Liver (tissue), 9 donors: ENCODE results near the gene C1orf21. TPM values are rescaled to one million over a fixed set of nuclear protein-coding genes. Genes with fewer than 3 reads are reported as not detected.

Experiments used
- DNase-seq: peaks from one replicate; pipeline ENCODE4 v3.0.0-alpha.2; 2017; ENCODE audit warnings: low spot score
- H3K27ac ChIP-seq, 2 donors: one replicate each; pipeline ENCODE4 v1.7.0; 2013; ENCODE audit warnings: inconsistent platforms in 2 of 2, low read length in 2 of 2, control low read depth in 1 of 2, low read depth in 1 of 2, mild to moderate bottlenecking in 1 of 2
- H3K27me3 ChIP-seq, 4 donors: one replicate each; pipeline versions ENCODE4 v1.6.1 to v1.7.0; 2013; ENCODE audit warnings: low read length in 3 of 4, inconsistent platforms in 1 of 4, mild to moderate bottlenecking in 1 of 4, moderate library complexity in 1 of 4; ENCODE audit not compliant: control insufficient read depth in 4 of 4, insufficient read depth in 4 of 4
- H3K36me3 ChIP-seq, 4 donors: one replicate each; pipeline versions ENCODE4 v1.6.1 to v1.7.0; 2013; ENCODE audit warnings: low read length in 3 of 4, mild to moderate bottlenecking in 3 of 4, low read depth in 1 of 4, moderate library complexity in 1 of 4; ENCODE audit not compliant: control insufficient read depth in 4 of 4, insufficient read depth in 3 of 4
- H3K4me1 ChIP-seq, 4 donors: one replicate each; pipeline versions ENCODE4 v1.6.1 to v1.7.0; 2013; ENCODE audit warnings: low read length in 3 of 4, mild to moderate bottlenecking in 3 of 4, moderate library complexity in 1 of 4; ENCODE audit not compliant: control insufficient read depth in 4 of 4, insufficient read depth in 4 of 4
- H3K4me3 ChIP-seq, 3 donors: one replicate each; pipeline versions ENCODE4 v1.6.1 to v1.7.0; 2013; ENCODE audit warnings: low read length in 3 of 3, control low read depth in 1 of 3, low read depth in 1 of 3, mild to moderate bottlenecking in 1 of 3
- H3K9ac ChIP-seq, 2 donors: one replicate each; pipeline ENCODE4 v1.7.0; 2013; ENCODE audit warnings: low read length in 2 of 2, mild to moderate bottlenecking in 2 of 2, moderate library complexity in 2 of 2, control low read depth in 1 of 2, low read depth in 1 of 2
- H3K9me3 ChIP-seq, 4 donors: one replicate each; pipeline versions ENCODE4 v1.6.1 to v1.7.0; 2013; ENCODE audit warnings: low read length in 3 of 4; ENCODE audit not compliant: control insufficient read depth in 4 of 4
- ATF3 ChIP-seq: IDR thresholded peaks from 2 replicates; pipeline ENCODE4 v1.6.1; 2016; ENCODE audit warnings: antibody characterized with exemption
- CTCF ChIP-seq: fragments of 150-350 bp; IDR thresholded peaks from 2 replicates; pipeline ENCODE4 v1.5.1; 2017; ENCODE audit warnings: improper control_type of control experiment, low read depth, low read length; ENCODE audit not compliant: missing input control
- EGR1 ChIP-seq, 2 donors: IDR thresholded peaks; 2 replicates each; pipeline ENCODE4 v1.6.1; 2016 to 2018; ENCODE audit warnings: antibody characterized with exemption in 2 of 2, low read depth in 2 of 2
- FOXA1 ChIP-seq: IDR thresholded peaks from 2 replicates; pipeline ENCODE4 v1.6.1; 2016; ENCODE audit warnings: antibody characterized with exemption
- FOXA2 ChIP-seq: IDR thresholded peaks from 2 replicates; pipeline ENCODE4 v1.6.1; 2016; ENCODE audit warnings: antibody characterized with exemption
- GABPA ChIP-seq, 2 donors: IDR thresholded peaks in 1 of 2; conservative IDR thresholded peaks in 1 of 2; 2 replicates each; pipeline ENCODE4 v1.6.1; 2016; ENCODE audit warnings: antibody characterized with exemption in 2 of 2, mild to moderate bottlenecking in 1 of 2, moderate library complexity in 1 of 2
- HNF4A ChIP-seq, 2 donors: conservative IDR thresholded peaks; 2 replicates each; pipeline ENCODE4 v1.6.1; 2016; ENCODE audit warnings: antibody characterized with exemption in 2 of 2, mild to moderate bottlenecking in 2 of 2
- HNF4G ChIP-seq: IDR thresholded peaks from 2 replicates; pipeline ENCODE4 v1.6.1; 2016; ENCODE audit warnings: antibody characterized with exemption
- MAX ChIP-seq: IDR thresholded peaks from 2 replicates; pipeline ENCODE4 v1.6.1; 2016; ENCODE audit warnings: antibody characterized with exemption
- NR2F2 ChIP-seq: IDR thresholded peaks from 2 replicates; pipeline ENCODE4 v1.6.1; 2016; ENCODE audit warnings: antibody characterized with exemption
- RAD21 ChIP-seq, 2 donors: IDR thresholded peaks; 2 replicates each; pipeline ENCODE4 v1.6.1; 2016; ENCODE audit warnings: antibody characterized with exemption in 2 of 2, mild to moderate bottlenecking in 2 of 2
- RXRA ChIP-seq, 2 donors: IDR thresholded peaks; 2 replicates each; pipeline ENCODE4 v1.6.1; 2017 to 2018; ENCODE audit warnings: antibody characterized with exemption in 2 of 2, mild to moderate bottlenecking in 1 of 2
- SP1 ChIP-seq: IDR thresholded peaks from 2 replicates; pipeline ENCODE4 v1.6.1; 2018; ENCODE audit warnings: antibody characterized with exemption, mild to moderate bottlenecking
- TAF1 ChIP-seq: conservative IDR thresholded peaks from 2 replicates; pipeline ENCODE4 v1.6.1; 2016; ENCODE audit warnings: antibody characterized with exemption, mild to moderate bottlenecking
- ZBTB33 ChIP-seq: IDR thresholded peaks from 2 replicates; pipeline ENCODE4 v1.6.1; 2016; ENCODE audit warnings: antibody characterized with exemption
- WGBS: extraction: QIAGEN DNeasy Blood & Tissue Kit; methylation state at CpG from one replicate; pipeline ENCODE4 v1.1.7; 2013; 5-methylcytosine and 5-hydroxymethylcytosine counted together
- polyA plus RNA-seq, 2 donors: library from polyadenylated mRNA; stranded (reverse) in 1 of 2; unstranded in 1 of 2; fragments of 200-250 nt in 1 of 2; fragments of >200 nt in 1 of 2; fragmentation: Nextera tagmentation in 1 of 2; extraction: Ambion mirVana in 1 of 2; gene quantifications; one replicate each; pipeline versions ENCODE4 v1.2.1 to v1.2.3, GENCODE V29; 2013 to 2015
- total RNA-seq, 2 donors: library from RNA; depleted of rRNA; stranded (reverse); fragments of >200 nt; gene quantifications; one replicate each; pipeline ENCODE4 v1.2.3, GENCODE V29; 2014
- donor health status: healthy.
- donor health status: healthy.
- donor health status: healthy.
- donor health status: healthy.
- donor health status: healthy.

Gene C1orf21
- total and polyA plus RNA-seq, 4 donors, result 2.3 to 21.3 (median 13.4) TPM

GRCh38 chr1:184648856-184649201 is 262.0 kb downstream of the C1orf21 start (continued):
- TF ChIP-seq GABPA (IDR thresholded peaks at IDR 0.05 in 1 of 2, conservative IDR thresholded peaks at IDR 0.05 in 1 of 2) (no peak), FOXA2 (no peak)

GRCh38 chr1:184649451-184649888 is 262.6 kb downstream of the C1orf21 start:
- Histone ChIP-seq H3K36me3 (no peaks in the 10 kb centered on the region), H3K4me1 (no peaks in the 10 kb centered on the region), H3K27ac (no peak overlapping the region), H3K27me3 (no peaks in the 10 kb centered on the region), H3K9me3 (no peaks in the 10 kb centered on the region), H3K4me3 (no peak overlapping the region), H3K9ac (no peak overlapping the region)
- 88% methylated on average over 7 of the region's 7 CpGs for WGBS
- DNase-seq, result no peak
- no peak for TF ChIP-seq CTCF
- TF ChIP-seq ZBTB33, result no peak
- TF ChIP-seq EGR1 (IDR thresholded peaks at IDR 0.05; ENCODE audit: low read depth in 2 of 2), result no peak
- no peak for TF ChIP-seq TAF1
- TF ChIP-seq SP1, result no peak
- no peak for TF ChIP-seq HNF4A (conservative IDR thresholded peaks at IDR 0.05)
- TF ChIP-seq HNF4G, result no peak
- TF ChIP-seq GABPA (IDR thresholded peaks at IDR 0.05 in 1 of 2, conservative IDR thresholded peaks at IDR 0.05 in 1 of 2), result no peak
- no peak for TF ChIP-seq FOXA1
- TF ChIP-seq RXRA (IDR thresholded peaks at IDR 0.05), result no peak
- TF ChIP-seq MAX, result no peak
- TF ChIP-seq NR2F2, result no peak
- no peak for TF ChIP-seq ATF3

- WGBS, result 72% methylated on average over 5 of the region's 5 CpGs
- H3K27me3 ChIP-seq, result no peaks in the 10 kb centered on the region
- no peaks in the 10 kb centered on the region for H3K36me3 ChIP-seq
- DNase-seq, result no peak
- H3K9me3 ChIP-seq, result no peaks in the 10 kb centered on the region
- TF ChIP-seq RAD21 (IDR thresholded peaks at IDR 0.05) (no peak), NR2F2 (no peak), ZBTB33 (no peak)
- no peak overlapping the region for H3K27ac ChIP-seq
- H3K9ac ChIP-seq, result no peak overlapping the region
- no peak overlapping the region for H3K4me3 ChIP-seq
- no peaks in the 10 kb centered on the region for H3K4me1 ChIP-seq
Measured at GRCh38 chr1:184650177-184650866, 263.5 kb downstream of the C1orf21 start.
